Mammary epithelial cell (primary cell): Measurements from ENCODE around the gene GORASP1.
"Not testable (repeated sequence)": the region's sequence is repeated elsewhere in the genome, so short reads cannot be mapped to it uniquely, and the experiment has no call there.

ENCODE experiments used
- CTCF ChIP-seq, 2 donors: IDR thresholded peaks in 1 of 2; conservative IDR thresholded peaks in 1 of 2; 2 replicates each; pipeline ENCODE4 v1.5.1; 2011 to 2012; ENCODE audit warnings: inconsistent platforms in 2 of 2, low read length in 2 of 2, mild to moderate bottlenecking in 2 of 2, control low read depth in 1 of 2, low read depth in 1 of 2; ENCODE audit not compliant: insufficient read depth in 1 of 2; ENCODE audit errors: extremely low read depth in 1 of 2
- EZH2 ChIP-seq: IDR thresholded peaks from 2 replicates; pipeline ENCODE4 v1.6.1; 2012; ENCODE audit warnings: low read length, inconsistent platforms, borderline replicate concordance

GRCh38 chr3:39061228-39061627, 46.2 kb downstream of the GORASP1 start:
- TF ChIP-seq CTCF (conservative IDR thresholded peaks at IDR 0.05 in 1 of 2, IDR thresholded peaks at IDR 0.05 in 1 of 2; ENCODE audit: extremely low read depth in 1 of 2, insufficient read depth in 1 of 2, low read depth in 1 of 2, low read length in 2 of 2); EZH2: not testable (repeated sequence)
